Suprapubic skin (tissue), 4 donors: ENCODE data around the gene MAP1B. TPM values are rescaled to one million over a fixed set of nuclear protein-coding genes. Genes with fewer than 3 reads are reported as not detected.

ENCODE experiments used
- DNase-seq, 2 donors: peaks; one replicate each; pipeline ENCODE4 v3.0.0-alpha.2; 2019; ENCODE audit warnings: low spot score in 2 of 2
- H3K27ac ChIP-seq: fragments of 200-600 bp; sonication (generic); one replicate; pipeline ENCODE4 v1.5.1; 2019
- H3K27me3 ChIP-seq: fragments of 200-600 bp; sonication (generic); one replicate; pipeline ENCODE4 v1.5.1; 2019
- H3K36me3 ChIP-seq: fragments of 200-600 bp; sonication (generic); one replicate; pipeline ENCODE4 v1.5.1; 2019
- H3K4me1 ChIP-seq: fragments of 200-600 bp; sonication (generic); one replicate; pipeline ENCODE4 v1.5.1; 2019
- H3K4me3 ChIP-seq: fragments of 200-600 bp; sonication (generic); one replicate; pipeline ENCODE4 v1.5.1; 2019; ENCODE audit warnings: mild to moderate bottlenecking
- H3K9me3 ChIP-seq: fragments of 200-600 bp; sonication (generic); one replicate; pipeline ENCODE4 v1.5.1; 2019
- CTCF ChIP-seq, 2 donors: fragments of 200-600 bp in 1 of 2; fragments of 450-650 bp in 1 of 2; sonication (generic) in 1 of 2; IDR thresholded peaks; one replicate each; pipeline ENCODE4 v1.5.1; 2016 to 2019; ENCODE audit warnings: antibody characterized with exemption in 2 of 2, mild to moderate bottlenecking in 1 of 2, moderate library complexity in 1 of 2
- EP300 ChIP-seq: sonication (generic); formaldehyde crosslinking; IDR thresholded peaks from one replicate; pipeline ENCODE4 v1.6.1; 2017; ENCODE audit warnings: antibody characterized with exemption
- POLR2A ChIP-seq, 2 donors: fragments of 450-650 bp; IDR thresholded peaks; one replicate each; pipeline ENCODE4 v1.6.1; 2017; ENCODE audit warnings: antibody characterized with exemption in 2 of 2, mild to moderate bottlenecking in 2 of 2, moderate library complexity in 2 of 2
- POLR2AphosphoS5 ChIP-seq, 3 donors: sonication (generic); formaldehyde crosslinking; IDR thresholded peaks; one replicate each; pipeline ENCODE4 v1.6.1; 2017; ENCODE audit warnings: antibody characterized with exemption in 3 of 3
- WGBS: methylation state at CpG from one replicate; pipeline ENCODE4 v1.1.5; 2018; 5-methylcytosine and 5-hydroxymethylcytosine counted together
- total RNA-seq, 4 donors: library from RNA; depleted of rRNA; stranded (reverse); fragments of >200 nt; gene quantifications; one replicate each; pipeline ENCODE4 v1.1.0, GENCODE V29; 2016

The MAP1B gene
- total RNA-seq, 4 donors from 2014 or later: 38.1 to 172 (median 67.5) TPM

GRCh38 chr5:72210888-72211678 is 103.8 kb downstream of the MAP1B start:
- H3K36me3 ChIP-seq: no peaks in the 10 kb centered on the region
- 39% methylated on average over 6 of the region's 6 CpGs for WGBS
- H3K27ac ChIP-seq: peak overlapping the region; percentile 23
- no peak overlapping the region for H3K4me3 ChIP-seq
- peaks cover 25% of the 10 kb centered on the region for H3K4me1 ChIP-seq
- DNase-seq: no peak
- no peak for TF ChIP-seq EP300
- TF ChIP-seq POLR2AphosphoS5 (IDR thresholded peaks at IDR 0.05): no peak
- TF ChIP-seq POLR2A (IDR thresholded peaks at IDR 0.05): no peak
- no peak for TF ChIP-seq CTCF (IDR thresholded peaks at IDR 0.05)
- H3K27me3 ChIP-seq: no peaks in the 10 kb centered on the region
- no peaks in the 10 kb centered on the region for H3K9me3 ChIP-seq

- Histone ChIP-seq H3K27me3 (no peaks in the 10 kb centered on the region), H3K4me3 (no peak overlapping the region), H3K27ac (no peak overlapping the region), H3K36me3 (no peaks in the 10 kb centered on the region), H3K9me3 (no peaks in the 10 kb centered on the region), H3K4me1 (peaks cover 25% of the 10 kb centered on the region)
- TF ChIP-seq EP300 (no peak), CTCF (IDR thresholded peaks at IDR 0.05) (no peak), POLR2A (IDR thresholded peaks at IDR 0.05) (no peak), POLR2AphosphoS5 (IDR thresholded peaks at IDR 0.05) (no peak)
- DNase-seq: no peak
- WGBS: 95% methylated on average over 2 of the region's 2 CpGs
Observed at GRCh38 chr5:72212171-72212570, 104.9 kb downstream of the MAP1B start.

- no peak for DNase-seq
- no peak for TF ChIP-seq CTCF (IDR thresholded peaks at IDR 0.05)
- no peak for TF ChIP-seq EP300
- TF ChIP-seq POLR2AphosphoS5 (IDR thresholded peaks at IDR 0.05): no peak
- no peak for TF ChIP-seq POLR2A (IDR thresholded peaks at IDR 0.05)
- Histone ChIP-seq H3K27ac (no peak overlapping the region), H3K9me3 (no peaks in the 10 kb centered on the region), H3K4me3 (no peak overlapping the region), H3K27me3 (no peaks in the 10 kb centered on the region), H3K36me3 (peaks cover 10% of the 10 kb centered on the region), H3K4me1 (peaks cover 25% of the 10 kb centered on the region)
- WGBS: 95% methylated on average over 4 of the region's 4 CpGs
Observed at GRCh38 chr5:72213482-72213881, 106.2 kb downstream of the MAP1B start.

GRCh38 chr5:72214168-72214567 is 106.9 kb downstream of the MAP1B start:
- DNase-seq: no peak
- Histone ChIP-seq H3K27me3 (no peaks in the 10 kb centered on the region), H3K4me3 (no peak overlapping the region), H3K27ac (no peak overlapping the region), H3K36me3 (peaks cover 17% of the 10 kb centered on the region), H3K4me1 (peaks cover 25% of the 10 kb centered on the region), H3K9me3 (no peaks in the 10 kb centered on the region)
- TF ChIP-seq POLR2A (IDR thresholded peaks at IDR 0.05) (no peak), POLR2AphosphoS5 (IDR thresholded peaks at IDR 0.05) (no peak), CTCF (IDR thresholded peaks at IDR 0.05) (no peak), EP300 (no peak)
- 82% methylated on average over 4 of the region's 4 CpGs for WGBS

- peaks cover 43% of the 10 kb centered on the region for H3K36me3 ChIP-seq
- no peaks in the 10 kb centered on the region for H3K27me3 ChIP-seq
- DNase-seq: no peak
- H3K4me1 ChIP-seq: peaks cover under 1% of the 10 kb centered on the region
- TF ChIP-seq POLR2AphosphoS5 (IDR thresholded peaks at IDR 0.05): no peak
- no peak for TF ChIP-seq POLR2A (IDR thresholded peaks at IDR 0.05)
- no peak for TF ChIP-seq EP300
- TF ChIP-seq CTCF (IDR thresholded peaks at IDR 0.05): no peak
- no peaks in the 10 kb centered on the region for H3K9me3 ChIP-seq
- WGBS: 95% methylated on average over 3 of the region's 3 CpGs
- H3K27ac ChIP-seq: no peak overlapping the region
- H3K4me3 ChIP-seq: no peak overlapping the region
Observed at GRCh38 chr5:72216756-72217155, 109.5 kb downstream of the MAP1B start.
